HG03432 (cell line): Measurements from ENCODE around the gene PRXL2B.

ENCODE experiments used
- ATAC-seq: cut with Tn5 transposase; IDR thresholded peaks from one replicate; pipeline ENCODE4 v1.9.1; 2021; ENCODE audit warnings: mild to moderate bottlenecking, moderate library complexity; ENCODE audit not compliant: unreplicated experiment

PRXL2B gene

GRCh38 chr1:2632561-2633361, 46.2 kb downstream of the PRXL2B start, which contains the start of gene MMEL1:
TSS of gene MMEL1 (minus strand) at chr1:2633016. CDS start at chr1:2629484, 3,532 bp downstream.
- ATAC-seq, result no peak

GRCh38 chr1:2633366-2633935, 46.9 kb downstream of the PRXL2B start:
- no peak for ATAC-seq

GRCh38 chr1:2633936-2634491, 47.4 kb downstream of the PRXL2B start:
- ATAC-seq, result no peak

- no peak for ATAC-seq
Measured at GRCh38 chr1:2635361-2636010, 48.9 kb downstream of the PRXL2B start.

- ATAC-seq, result no peak
Measured at GRCh38 chr1:2636733-2637132, 50.2 kb downstream of the PRXL2B start.

GRCh38 chr1:2637442-2638145, 51.0 kb downstream of the PRXL2B start:
- ATAC-seq, result no peak

GRCh38 chr1:2638466-2639115, 52.0 kb downstream of the PRXL2B start:
- ATAC-seq, result no peak

- ATAC-seq, result no peak
Measured at GRCh38 chr1:2639203-2639602, 52.6 kb downstream of the PRXL2B start.

- no peak for ATAC-seq
Measured at GRCh38 chr1:2639607-2640521, 53.3 kb downstream of the PRXL2B start.

- no peak for ATAC-seq
Measured at GRCh38 chr1:2640626-2641025, 54.0 kb downstream of the PRXL2B start.
